LHCN-M2 (cell line): ENCODE data around the gene PRKD3. TPM values are rescaled to one million over a fixed set of nuclear protein-coding genes. Genes with fewer than 3 reads are reported as not detected.

Experiments
- DNase-seq: peaks from one replicate; pipeline ENCODE4 v3.0.0-alpha.2; 2012; ENCODE audit warnings: low read depth
- polyA plus RNA-seq: library from polyadenylated mRNA; unstranded; fragments of >200 nt; gene quantifications from one replicate; pipeline ENCODE4 v1.2.1, GENCODE V29; 2012; ENCODE audit warnings: missing spikeins
- total RNA-seq: library from RNA; depleted of rRNA; stranded (reverse); fragments of >200 nt; gene quantifications from 2 replicates; pipeline ENCODE4 v1.2.3, GENCODE V29; 2014; rRNA removed

The PRKD3 gene
- 39.5 and 45.9 TPM in 2 replicates for total RNA-seq
- polyA plus RNA-seq: 10.8 TPM

DNA sequence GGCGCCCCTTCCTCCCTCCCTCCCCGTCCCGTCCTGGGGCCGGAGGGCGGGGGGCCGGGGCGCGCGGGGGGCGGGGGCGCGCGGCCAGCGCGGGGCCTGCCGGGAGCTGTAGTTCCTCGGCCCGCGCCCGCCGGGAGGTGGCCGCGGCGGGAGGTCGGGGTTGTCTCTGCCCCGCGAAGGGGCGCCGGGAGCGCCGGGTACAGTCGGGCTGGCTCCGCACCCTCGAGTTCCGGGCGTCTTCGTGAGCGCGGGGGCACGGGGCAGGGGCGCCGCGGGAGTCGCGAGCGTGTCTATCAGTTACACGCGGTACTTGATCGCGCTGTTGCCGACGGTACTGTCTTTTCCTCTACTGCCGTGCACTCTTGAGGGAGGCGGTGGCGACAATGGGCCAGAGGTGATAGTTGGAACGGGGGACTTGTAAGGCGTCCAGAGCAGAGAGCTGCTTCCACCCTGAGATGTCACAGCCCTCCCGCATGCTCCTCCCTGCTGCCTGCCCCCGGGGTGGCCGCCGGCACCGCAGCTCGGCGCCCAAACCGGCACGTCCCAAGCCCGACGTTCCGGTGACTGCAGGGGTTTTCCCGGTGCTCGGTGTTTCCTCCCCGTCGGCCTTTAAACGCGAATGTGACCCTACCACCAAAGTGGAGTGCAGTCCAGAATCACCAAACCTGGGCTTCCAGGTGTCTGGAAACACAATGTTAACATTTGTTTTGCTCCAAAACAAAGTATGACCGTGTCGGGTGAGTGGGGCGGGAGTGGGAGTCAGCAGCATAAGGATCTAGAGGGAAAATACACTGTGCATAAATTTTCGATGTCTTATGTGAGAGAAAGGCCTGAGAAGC is at the start of gene PRKD3:
Gene PRKD3 (minus strand): TSS at position 48 of the 839 bp plus-strand sequence. CDS start 8,309 bp downstream, outside the sequence.
- DNase-seq: peak; percentile 41

DNA sequence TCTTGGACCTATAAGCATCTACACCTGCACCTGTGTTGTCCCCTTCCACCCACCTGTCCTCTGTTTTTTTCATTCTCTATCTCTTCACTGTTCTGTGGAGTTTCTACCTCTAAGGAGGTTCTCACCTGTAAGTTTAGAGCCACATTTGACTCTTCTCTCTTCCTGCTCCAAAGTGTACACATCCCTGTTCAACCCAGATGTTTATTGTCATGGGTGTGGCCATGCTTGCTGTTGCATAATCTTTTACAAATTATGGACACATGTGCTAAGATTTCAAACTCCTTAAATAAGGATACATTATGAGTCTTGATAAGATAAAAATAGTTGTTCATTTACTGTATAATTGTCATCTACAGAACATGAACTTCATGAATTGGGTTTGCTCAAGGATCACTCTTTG is 47.4 kb upstream of the PRKD3 start:
- no peak for DNase-seq

DNA sequence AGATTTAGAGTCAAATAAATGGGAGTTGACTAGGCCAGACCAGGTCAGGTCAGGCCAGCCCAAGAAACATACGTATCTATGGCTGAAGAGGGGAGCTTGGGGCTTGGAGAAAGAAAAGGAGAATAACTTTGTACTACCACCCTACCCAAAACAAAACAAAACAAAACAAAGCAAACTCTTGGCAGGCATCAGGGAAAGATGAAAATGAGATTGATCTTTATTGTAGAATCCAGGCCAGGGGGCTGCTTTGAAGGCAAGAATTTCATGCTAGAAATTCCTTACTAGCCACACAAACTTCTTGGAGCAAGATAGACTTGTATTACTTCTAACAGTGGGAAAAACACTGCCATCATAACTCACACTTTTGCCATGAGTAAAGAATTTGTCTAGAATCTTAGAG is 46.0 kb upstream of the PRKD3 start:
- no peak for DNase-seq

DNA sequence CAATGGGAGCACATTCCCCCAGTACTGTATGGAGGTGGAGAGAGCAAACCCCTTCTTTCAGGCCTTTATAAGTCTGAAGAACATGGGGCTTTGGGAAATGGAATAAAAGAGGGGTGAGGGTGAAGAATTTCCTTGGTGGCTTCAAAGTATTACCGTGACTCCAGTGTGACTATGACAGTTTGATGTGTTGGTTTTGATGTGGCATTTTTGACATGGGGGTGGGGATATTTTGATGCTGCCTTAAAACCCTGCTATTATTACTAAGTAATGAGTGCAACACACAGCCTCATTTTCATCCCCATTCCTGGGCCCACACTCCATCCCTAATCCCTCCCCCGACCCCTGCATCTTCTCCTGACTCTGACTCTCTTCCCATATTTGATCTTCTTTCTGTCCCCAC is 43.4 kb upstream of the PRKD3 start:
- DNase-seq: no peak

DNA sequence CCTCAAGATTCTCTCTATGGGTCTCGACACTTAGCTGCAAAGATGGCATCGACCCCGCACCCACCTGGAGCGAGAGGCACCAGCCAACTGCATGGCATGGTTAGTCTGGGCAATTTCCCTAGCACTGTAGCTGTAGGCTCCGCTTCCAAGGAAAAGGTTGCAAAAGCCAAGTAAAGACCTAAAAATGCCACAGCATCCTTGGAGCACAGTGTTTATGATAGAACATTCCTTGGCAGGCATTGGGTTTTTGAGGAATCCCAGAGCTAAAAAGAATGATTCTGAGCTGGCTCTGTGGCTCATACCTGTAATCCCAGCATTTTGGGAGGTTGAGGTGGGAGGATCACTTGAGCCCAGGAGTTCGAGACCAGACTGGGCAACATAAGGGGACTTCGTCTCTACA is 42.7 kb upstream of the PRKD3 start:
- no peak for DNase-seq

DNA sequence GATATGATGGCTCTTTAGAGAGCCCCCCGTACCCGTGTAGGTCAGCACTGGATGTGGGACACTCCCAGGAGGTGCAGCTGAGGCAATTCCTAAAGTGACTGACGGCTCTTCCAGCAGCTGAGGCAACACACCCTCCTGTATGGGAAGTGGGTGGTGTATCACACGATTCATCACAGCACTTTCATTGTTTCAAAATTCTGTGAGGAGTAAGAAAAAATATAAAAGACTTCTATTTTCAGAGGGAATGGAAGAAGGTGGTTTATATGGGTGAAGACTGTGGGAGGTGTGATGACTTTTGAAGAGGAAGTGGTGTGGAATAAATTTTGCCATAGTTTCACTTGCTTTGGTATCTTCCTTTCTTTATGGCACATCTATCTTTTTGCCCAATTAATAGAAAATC is 42.1 kb upstream of the PRKD3 start:
- no peak for DNase-seq

DNA sequence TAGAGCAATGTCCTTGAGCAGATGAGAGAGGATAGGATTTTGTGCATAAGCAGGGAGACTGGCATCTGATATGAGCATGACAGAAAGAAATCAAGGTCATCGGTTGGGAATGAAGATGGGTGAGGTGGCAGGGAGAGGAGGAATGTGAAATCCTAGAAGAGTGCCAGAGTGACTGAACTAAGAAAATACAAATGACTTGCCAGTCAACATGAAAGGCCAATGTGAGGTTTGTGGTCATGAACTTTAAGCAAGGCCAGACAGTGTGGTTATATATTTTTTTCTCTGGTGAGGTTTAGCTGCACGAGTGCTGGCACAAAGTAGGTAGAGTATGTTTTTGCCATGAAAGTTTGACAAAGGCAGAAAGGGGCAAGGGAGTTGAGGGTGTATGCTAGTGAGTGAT is 41.0 kb upstream of the PRKD3 start:
- peak; percentile 90 for DNase-seq

DNA sequence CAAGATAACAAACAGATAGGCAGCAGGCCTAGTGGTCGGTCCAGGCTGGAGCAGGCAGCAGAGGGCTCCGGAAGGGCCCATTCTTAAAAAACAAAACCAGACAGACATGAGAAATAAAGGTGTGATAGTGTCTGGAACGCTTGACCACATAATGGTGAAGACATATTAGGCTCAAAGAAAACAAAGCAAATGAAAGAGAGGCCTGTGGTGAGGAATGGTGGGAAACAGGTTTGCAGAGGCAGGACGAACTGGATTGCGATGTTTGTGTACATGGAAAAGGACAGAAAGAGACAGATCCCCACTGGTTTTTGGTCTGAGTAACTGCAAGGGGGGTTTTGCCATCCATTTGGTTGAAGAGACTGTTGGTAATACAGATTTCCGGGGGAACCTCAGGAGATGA is 39.7 kb upstream of the PRKD3 start:
- no peak for DNase-seq

DNA sequence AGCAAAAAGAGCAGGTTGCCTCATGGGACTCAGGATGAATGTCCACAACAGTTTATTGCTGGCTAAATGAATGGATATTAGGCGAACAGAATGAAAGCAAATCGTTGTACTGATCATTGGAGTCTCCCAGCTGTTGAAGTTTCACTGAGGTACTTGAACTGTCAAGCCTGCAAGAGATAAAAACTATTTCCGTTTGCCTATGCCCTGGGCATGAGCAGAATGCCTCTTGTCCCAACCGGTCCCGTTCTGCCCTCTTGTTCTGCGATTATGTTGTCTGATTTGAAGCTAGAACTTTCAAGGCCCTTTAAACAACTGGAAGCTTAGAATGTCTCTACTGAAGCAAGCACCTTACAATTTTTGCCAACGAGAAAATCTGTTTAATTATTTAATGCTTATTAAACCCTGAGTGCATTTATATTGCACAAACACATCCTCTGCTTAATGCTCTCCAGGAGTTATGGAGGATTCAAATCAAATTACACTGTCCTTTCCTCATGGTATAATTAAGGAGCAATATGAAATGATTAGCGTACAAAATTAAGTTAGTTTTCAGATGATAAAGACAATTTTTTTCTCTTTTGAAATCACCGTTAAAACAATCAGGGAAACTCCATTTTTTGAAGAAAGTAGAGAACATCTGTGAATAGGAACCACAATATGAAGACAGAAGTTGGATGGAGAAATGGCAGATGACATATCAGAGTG is 37.5 kb upstream of the PRKD3 start:
- no peak for DNase-seq

DNA sequence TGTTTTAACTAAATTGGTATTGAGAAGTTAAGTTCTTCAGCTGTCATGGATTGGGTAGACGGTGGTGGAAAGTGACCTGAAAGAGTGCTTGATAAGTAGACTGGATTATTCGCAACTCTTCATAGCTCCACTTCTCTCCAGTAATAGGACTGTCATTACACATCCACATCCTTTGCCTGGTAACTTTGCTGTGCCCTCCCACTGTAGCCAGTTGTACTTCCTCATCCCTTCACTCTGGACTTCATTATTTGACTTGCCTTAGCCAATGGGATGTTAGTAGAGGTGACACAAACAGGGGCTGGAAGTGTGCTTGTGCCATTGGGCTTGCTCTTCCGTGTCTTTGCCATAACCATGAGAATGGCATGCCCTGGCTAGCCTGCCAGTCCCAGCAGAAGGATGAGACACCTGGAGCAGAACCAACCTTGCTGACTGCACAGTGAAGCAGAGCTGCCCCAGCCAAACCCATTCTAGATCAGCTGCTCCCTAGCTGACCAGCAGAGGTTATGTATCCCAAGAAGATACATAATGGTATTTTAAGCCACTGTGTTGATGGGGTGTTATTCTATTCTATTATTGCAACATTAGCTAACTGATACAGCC is 36.7 kb upstream of the PRKD3 start:
- no peak for DNase-seq

DNA sequence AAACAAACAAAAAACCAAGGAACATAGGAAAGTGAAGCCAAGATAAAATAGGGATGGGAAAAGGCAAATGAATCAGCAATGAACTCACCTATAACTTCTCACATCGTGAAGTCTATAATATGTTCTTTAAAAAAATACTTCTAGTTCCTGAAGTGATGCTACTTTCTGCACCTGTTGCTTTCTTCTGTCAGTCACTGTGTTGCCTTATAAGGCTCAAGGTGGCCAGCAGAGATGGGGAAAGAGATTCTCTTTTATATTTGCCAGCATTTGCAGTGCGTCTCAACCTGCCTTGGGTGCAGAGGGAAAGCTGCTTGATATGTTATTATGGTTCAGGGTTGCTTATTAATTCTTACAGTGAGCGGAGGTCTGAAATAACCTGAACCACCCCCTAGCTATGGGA is 33.8 kb upstream of the PRKD3 start:
- DNase-seq: no peak

DNA sequence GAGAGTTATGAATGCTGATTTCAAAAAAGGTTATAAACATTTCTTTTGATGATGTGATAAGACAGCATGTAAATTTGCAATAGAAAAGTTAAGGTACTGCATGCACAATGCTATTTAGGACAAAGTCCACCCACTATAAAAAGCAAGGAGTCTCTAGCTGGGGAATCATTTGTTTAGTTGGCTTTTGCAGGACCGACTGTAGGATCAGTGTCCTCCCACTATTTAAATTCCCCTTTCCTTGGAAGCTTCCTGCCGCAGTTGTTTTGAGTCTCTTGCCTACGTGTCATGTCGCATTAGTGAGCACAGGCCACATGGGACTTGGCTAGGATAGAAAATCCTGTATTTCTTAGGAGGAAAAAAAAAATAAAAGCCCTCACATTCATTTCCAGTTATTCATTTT is 32.9 kb upstream of the PRKD3 start:
- no peak for DNase-seq

DNA sequence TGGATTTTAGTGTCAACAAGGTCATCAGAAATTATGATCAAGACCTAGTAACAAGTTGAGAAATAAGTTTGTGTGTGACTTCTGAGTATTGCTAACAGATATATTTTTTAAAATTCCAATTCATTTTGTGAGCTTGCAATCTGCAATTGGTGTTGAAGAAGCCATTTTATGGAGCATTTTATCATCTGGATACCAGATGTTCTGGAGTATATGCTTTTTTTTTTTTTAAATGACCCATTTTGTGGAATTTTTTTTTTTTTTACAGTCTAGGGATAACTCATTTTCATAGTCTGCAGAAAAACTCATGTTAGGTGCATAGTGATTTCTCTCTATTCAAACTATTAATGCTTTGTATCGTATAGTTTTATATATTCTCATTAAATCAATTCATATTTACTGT is 32.4 kb upstream of the PRKD3 start:
- no peak for DNase-seq

DNA sequence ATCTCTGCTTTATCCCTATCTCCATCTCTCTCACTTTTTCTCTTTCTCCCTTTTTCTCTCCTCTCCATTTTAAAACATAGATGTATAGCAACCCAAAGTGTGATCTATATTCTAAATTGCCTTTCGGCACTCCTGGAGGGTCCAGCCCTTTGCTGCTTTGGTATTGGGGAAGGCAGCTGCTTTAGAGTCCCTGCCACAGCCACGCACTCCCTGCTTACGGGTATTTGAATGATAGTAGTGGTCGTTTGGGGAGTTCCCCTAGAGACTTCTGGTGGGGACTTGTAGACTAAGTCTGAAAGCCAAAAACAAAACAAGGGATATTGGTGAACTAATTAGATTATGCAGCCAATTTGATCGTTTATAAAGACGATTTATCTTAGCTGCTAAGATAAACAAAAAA is 31.7 kb upstream of the PRKD3 start:
- DNase-seq: no peak

DNA sequence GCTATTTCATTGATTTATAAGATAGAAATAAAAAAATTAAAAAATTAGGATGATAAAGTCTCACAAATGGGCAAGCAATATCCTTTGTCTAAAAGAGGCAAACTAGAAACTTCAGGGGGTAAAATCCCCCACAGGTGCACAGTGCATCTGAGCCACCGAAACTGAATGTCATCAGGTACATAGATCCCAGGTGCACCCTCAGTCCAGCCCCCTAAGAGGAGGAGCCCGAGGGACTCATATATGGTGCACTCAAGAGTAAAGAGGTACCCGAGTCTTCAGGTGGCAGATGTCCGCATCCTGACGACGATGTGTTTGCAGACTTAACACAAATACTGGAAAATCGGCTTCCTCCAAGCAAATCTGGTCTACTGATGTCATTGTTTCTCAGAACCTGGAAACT is 31.1 kb upstream of the PRKD3 start:
- no peak for DNase-seq

DNA sequence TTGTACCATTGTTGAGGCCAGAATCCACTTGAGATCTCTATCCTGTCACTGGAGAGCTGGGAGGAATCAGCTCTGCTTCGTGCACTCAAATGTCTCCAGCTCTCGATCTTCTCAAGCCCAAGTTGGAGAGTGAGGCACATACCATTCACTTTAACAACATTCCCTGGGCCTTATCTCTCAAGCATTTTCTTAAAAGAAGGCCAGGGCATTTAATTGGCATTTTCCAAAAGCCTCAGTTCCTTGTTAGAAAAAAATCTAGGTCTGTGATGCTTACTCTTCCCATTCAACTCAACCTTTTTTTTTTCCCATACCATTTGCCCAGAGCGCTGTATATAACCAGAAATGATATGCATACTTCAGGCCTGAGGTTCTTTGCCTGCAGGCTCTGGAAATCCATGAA is 29.9 kb upstream of the PRKD3 start:
- no peak for DNase-seq

DNA sequence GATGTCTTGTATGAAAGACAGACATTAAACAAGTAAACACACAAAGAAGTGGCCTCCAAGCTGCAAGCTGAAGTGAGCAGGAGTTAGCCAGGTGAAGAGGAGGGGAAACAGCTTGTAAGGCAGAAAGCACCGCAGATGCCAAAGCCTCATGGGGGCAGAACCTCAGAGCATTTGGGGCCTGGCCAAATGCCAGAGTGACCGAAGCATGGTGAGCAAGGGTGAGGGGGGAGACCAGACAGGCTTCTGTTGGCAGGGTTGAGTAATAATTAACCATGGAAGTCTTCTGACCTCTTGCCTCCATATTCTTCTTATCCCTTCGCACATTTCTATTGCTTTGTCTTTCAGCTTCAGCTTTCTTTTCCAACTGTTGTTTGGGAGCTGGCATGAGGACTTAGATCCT is 25.4 kb upstream of the PRKD3 start:
- peak; percentile 19 for DNase-seq

DNA sequence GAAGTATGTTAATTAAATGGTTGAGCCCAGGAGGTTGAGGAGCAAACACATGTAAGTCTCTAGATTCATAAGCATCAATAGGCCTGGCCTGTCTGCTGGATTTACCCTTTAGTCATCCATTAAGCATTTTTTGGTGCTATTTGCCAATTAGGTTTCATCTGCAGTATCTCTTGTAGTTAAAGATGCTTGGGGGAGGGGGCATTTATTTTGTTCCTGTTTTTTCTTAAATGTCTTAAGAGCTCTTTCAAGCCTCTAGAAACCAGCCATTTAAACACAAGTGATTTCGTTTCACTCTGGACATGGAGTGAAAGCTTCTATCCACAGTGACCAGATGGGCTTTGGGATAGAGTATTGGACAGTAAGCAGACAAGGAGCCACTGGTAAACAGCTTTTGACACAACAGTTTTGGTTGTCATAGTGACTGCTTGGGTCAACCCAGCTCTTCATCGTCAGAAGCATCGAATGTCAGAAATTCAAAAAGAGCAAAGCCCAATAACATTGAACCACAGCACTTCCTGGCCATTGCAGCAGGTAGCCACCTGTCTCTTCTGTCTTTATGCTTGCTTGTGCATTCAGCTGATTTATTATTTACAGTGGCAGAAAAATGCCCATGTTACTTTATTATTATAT is 24.7 kb upstream of the PRKD3 start:
- no peak for DNase-seq

DNA sequence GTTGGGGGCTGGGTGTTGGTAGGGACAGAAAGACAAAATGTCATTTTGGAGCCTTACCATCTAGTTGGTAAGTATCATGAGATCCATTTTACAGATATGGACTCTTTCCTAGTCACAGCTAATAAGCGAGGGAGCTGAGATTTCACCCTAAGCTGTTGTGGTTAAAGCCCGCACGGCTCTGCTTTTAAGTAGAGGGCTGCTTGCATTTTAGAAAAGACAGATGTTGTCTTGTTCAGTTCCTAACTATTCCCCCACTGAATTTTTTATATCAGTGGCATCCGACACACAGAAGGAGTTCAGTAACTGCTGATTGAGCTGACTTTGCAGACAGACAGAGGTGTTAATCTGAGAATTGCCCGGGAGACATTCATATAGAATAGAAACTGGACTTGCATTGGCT is 23.5 kb upstream of the PRKD3 start:
- no peak for DNase-seq

DNA sequence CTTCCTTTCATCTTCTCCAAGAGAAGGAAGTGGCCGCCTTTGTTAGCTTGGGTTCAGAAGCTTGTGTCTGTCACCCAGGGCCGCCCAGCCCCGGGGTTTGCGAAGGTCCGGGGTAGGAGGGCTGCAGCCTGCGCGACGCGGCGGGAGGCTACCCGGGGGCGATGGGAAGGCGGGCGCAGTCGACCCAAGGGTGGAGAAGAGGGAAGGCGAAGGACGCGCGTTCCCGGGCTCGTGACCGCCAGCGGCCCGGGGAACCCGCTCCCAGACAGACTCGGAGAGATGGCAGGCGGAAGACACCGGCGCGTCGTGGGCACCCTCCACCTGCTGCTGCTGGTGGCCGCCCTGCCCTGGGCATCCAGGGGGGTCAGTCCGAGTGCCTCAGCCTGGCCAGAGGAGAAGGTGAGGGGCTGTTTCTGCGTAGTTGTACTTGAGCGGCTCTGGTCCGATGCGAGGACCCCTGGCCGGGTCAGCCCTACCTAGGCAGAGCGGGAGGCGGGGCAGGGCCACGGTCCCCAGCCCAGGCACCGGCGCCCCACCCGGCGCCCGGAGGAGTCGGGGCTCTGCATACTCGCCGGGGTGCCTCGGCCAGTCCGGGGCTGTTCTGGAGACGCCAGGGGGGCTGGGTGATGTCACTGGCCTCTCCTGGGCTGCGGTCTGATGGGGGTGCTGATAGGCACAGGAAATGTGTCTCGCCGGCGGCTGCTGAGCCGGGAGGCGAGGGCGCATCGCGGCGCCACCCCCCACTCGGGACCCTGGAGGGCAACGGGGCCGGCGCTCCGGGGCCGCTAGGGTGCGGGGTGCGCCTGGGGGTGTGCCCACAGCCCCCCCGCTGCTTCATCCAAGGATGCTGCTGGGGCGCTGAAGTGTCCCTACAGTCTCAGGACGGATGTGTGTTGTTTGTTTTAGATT is 20.1 kb upstream of the PRKD3 start, which contains the start of gene QPCT:
Gene QPCT (plus strand): TSS at position 178 of the 909 bp plus-strand sequence. CDS start 102 bp downstream, at position 280.
- DNase-seq: peak; percentile 19
